WTC11 (cell line): ENCODE measurements around the gene KRI1. TPM values are rescaled to one million over a fixed set of nuclear protein-coding genes. Genes with fewer than 3 reads are reported as not detected.

Experiments
- microRNA-seq: library from miRNA; unstranded; fragments of <30 nt; microRNA quantifications from one replicate; pipeline ENCODE4 v1.2.0, GENCODE V29; 2022; ENCODE audit warnings: borderline number of aligned reads
- total RNA-seq: library from RNA; stranded (reverse); gene quantifications from 3 replicates; pipeline ENCODE4 v1.2.3, GENCODE V29; 2021

Gene KRI1
- total RNA-seq, 1 experiment from 2014 or later, result 43.6 TPM

Small RNA genes lying within 50 kb of the gene (microRNA-seq; reads per million reads assigned to microRNA genes)
- not detected for gene MIR1238

Other genes starting within 250 kb of the KRI1 start
- 26.2 to 27.0 TPM (median 26.6 TPM) in 3 replicates for gene FDX2, start 250.0 kb downstream of the KRI1 start, total RNA-seq
- gene RAVER1, start 232.5 kb downstream of the KRI1 start, total RNA-seq, result 85.8 to 87.4 TPM (median 86.9 TPM) in 3 replicates
- 18.7 to 21.3 TPM (median 21.3 TPM) in 3 replicates for gene ICAM3, start 226.4 kb downstream of the KRI1 start, total RNA-seq
- 63.8 to 66.4 TPM (median 65.1 TPM) in 3 replicates for gene TYK2, start 185.4 kb downstream of the KRI1 start, total RNA-seq
- 163 to 204 TPM (median 164 TPM) in 3 replicates for gene CDC37, start 162.5 kb downstream of the KRI1 start, total RNA-seq
- 5.3 to 5.9 TPM (median 5.8 TPM) in 3 replicates for gene PDE4A, start 145.5 kb downstream of the KRI1 start, total RNA-seq
- 65.1 to 74.9 TPM (median 68.7 TPM) in 3 replicates for gene KEAP1, start 62.7 kb downstream of the KRI1 start, total RNA-seq
- gene S1PR5, start 48.6 kb downstream of the KRI1 start, total RNA-seq, result 3.8 to 5.4 TPM (median 4.1 TPM) in 3 replicates
- gene ATG4D, start 22.1 kb downstream of the KRI1 start, total RNA-seq, result 50.3 to 59.4 TPM (median 53.8 TPM) in 3 replicates
- 2.1 to 3.3 TPM (median 2.5 TPM) in 3 replicates for gene CDKN2D, start 3.0 kb upstream of the KRI1 start, total RNA-seq
- gene AP1M2, start 21.3 kb upstream of the KRI1 start, total RNA-seq, result 127 to 176 TPM (median 174 TPM) in 3 replicates
- 102 to 111 TPM (median 109 TPM) in 3 replicates for gene SLC44A2, start 59.5 kb upstream of the KRI1 start, total RNA-seq
- 626 to 659 TPM (median 656 TPM) in 3 replicates for gene ILF3, start 88.3 kb upstream of the KRI1 start, total RNA-seq
- gene QTRT1, start 135.4 kb upstream of the KRI1 start, total RNA-seq, result 67.6 to 72.6 TPM (median 69.6 TPM) in 3 replicates
- gene DNM2, start 152.1 kb upstream of the KRI1 start, total RNA-seq, result 120 to 131 TPM (median 123 TPM) in 3 replicates